ENCODE measurements around the gene GOLM1.
"Not testable (repeated sequence)": the region's sequence is repeated elsewhere in the genome, so short reads cannot be mapped to it uniquely, and the experiment has no call there.

GOLM1 gene

DNA sequence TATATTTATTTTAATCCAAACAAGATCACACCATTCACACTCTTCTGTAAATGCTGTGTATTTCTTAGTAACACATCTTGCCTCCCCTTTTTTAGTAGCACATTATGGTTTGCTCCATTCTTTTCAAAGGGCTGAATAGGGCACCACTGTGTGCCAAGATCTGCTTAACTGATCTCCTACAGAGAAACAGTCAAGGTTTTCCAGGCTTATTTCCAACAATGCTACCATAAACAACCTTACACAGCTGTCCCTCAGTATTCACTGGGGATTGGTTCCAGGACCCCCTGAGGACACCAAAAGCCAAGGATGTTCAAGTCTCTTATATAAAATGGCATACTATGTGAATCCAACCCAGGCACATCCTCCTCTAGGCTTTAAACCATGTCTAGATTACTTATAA lies 16.5 kb downstream of the GOLM1 start:
- DNase-seq (ENCODE audit: low read depth): no peak

DNA sequence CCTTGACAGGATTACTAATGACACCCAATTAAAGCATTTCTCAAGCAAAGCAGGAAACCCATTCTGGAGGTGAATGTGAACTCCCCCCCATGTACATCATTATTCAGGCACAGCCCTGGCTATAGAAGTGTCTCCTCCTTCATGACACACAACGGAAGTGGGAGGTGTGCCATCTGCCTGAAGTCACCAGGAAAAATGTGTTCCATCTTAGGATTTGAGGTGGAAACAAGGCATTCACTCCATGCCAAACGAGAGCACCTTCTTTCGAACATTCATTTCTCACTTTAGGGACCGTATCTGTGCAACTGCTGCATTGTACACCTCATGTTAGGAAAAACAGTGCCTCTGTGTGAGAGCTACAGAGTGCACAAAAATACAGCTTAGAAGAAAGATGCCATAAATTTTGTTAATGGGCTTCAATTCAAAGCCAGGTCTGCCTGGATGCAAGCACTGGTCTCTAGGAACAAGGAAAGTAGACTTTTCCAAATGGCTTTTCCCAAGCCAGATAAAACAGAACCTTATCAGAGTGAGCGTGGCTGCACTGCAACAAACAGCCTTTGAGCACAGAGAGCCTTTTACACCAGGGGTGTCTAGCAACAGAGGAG lies 19.4 kb downstream of the GOLM1 start:
- no peak for DNase-seq (ENCODE audit: low read depth)

DNA sequence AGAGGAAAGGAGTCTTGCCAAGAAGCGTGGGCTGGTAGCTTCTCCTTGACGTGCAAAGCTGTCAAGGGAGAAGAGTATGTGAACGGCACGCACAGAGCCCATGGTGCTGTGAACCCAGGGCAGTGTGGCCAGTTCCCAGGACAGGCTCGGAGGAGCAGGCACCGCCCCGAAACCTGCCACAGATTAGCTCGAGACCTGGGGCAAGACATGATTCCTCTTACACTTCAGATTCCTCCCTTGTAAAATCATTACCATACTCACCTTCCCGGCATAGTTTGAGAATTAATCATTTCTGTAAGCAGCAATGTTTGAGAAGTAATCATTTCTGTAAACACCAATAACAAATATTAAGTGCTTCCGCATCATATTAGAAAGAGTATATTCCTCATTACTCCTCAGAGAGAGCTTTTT lies 19.9 kb downstream of the GOLM1 start:
- no peak for DNase-seq (ENCODE audit: low read depth)

DNA sequence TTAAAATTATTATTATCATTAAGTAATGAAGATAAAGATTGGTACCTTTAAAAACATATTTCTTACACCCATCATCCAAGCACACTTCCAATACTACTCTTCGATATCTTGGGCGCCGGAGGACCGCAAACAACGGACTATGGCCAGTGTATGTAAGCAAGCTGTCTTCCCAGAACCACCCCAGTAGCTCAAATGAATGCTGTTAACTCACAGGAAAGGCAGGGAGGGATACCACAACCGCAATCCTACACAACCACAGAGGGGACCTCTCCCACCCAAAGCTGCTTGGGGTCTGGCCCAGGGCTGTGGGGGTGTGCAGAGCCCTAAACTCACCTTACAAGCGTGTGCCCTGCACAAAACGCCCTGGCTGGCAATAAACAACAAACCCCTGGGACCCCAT lies 20.6 kb downstream of the GOLM1 start:
- no peak for DNase-seq (ENCODE audit: low read depth)

DNA sequence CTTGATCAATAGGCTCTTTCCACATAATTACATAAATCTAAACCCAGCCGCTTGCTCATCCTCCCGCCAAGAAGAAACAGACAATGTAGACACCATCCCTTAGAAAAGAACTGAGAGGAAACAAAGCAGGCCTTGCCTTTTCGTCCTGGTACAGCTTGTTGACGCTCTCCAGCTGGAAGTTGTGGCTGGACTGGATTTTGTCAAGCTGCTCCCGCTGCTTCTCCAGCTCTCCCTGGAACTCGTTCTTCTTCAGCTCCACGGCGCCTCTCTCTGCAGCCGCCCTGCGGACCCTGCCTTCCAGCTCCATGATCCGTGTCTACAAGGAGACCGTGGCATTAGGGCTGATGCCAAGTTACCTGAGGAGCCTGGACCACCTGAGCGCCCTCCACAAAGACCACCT lies 22.1 kb downstream of the GOLM1 start:
- DNase-seq (ENCODE audit: low read depth): no peak

DNA sequence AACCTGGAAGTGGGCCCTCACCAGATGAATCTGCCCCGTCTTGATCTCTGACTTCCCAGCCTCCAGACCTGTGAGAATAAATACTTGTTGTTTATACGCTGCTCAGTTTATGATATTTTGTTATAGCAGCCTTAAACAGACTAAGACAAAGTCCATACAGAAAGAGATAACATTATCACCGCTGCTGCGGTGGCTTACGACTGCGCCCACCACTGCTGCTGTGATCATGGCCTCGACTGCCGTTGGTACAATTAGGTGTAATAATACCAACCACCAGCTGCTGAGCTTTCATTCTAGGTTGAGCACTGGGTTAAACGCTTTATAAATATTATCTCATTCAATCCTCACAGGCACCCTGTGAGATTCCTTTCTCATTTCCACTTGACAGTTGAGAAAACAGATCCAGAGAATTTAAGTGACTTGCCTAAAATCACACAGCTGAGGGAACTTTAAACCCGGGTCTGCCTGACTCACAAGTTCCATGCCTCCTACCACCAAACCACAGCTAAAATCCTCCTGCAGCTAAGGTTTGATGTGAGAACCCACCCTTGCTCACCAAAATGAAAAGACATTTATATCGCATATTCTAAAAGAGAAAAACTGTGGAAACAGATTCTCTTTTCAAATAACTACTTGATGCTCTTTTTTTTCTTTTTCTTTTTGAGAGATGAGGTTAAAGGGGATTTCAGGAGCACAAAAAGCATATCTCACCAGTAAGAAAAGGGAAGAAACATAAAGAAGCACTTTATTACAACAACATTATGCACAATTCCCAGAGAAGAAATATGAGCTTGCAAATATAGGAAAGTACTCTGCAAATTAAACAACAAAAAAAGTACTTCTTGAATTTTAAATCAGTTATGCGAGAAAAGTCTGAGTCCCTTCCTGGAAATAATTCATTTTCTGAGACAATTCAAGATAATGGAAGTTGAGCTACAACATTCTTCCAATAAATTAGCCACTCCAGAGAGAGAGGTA lies 23.9 kb downstream of the GOLM1 start:
- DNase-seq (ENCODE audit: low read depth): no peak

DNA sequence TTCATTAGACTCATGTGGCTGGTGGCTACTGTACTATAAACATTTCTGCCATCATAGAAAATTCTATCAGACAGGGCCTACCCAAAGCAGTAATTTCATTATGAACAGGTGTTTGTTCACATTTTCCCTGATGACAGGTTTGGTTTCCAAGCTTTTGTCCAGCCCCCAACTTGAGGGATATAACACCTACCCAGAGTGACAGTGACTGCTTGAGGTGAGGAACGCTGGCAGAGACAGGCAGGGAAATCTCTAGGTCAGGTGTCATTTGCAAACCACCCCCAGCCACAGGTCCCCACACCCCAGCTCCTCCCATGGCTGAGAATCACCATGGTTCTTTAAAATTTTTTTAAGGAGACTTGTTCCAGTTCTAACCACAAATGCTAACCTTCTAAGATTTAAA lies 25.5 kb downstream of the GOLM1 start:
- DNase-seq (ENCODE audit: low read depth): no peak

DNA sequence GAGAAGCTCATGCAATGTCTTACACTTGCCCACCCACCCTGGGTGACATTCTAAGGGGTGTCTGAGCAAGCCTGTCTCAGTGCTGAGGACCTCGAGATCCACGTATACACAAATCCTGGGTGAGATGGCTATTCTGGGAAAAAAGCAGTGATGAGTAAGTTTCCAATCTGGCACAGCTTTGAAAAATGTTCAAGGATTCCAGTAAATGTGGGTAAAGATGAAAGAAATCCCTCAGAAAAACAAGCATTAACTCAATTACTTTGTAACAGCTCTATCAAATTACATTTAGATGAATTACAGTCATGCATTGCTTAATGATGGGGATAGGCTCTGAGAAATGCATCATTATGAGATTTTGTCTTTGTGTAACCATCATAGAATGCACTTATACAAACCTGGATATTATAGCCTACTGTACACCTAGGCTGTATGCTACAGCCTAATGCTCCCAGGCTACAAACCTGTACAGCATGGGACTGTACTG lies 26.9 kb downstream of the GOLM1 start:
- DNase-seq (ENCODE audit: low read depth): no peak

DNA sequence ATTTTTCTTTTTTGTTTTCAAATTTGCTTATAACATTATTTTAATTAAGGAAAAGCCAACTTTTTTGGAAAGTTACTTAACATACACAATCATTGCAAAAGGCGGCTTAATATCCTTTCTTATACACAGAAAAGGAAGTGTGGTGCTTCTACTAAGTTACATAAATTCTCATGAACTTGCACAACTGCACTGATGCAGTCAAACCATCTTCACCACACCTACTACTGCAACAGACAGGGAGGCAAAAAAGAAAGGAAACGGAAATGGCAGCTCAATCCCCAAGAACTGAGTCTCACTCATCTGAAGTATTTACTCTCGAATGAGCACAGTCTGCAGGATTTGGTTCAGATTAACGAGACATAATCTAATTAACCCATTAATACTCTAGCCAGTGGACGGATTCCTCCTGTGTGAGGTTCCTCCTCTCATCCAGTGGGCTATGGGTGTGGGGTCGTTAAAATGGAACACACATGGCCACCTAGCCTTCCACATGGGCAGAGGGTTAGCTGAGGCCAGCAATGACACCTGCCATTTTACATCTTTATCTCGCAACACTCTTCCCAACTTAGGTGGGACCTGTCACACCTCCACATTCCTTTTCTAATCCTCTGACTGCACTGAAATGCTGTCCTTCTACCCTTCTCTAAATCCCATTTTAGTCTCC lies 30.0 kb downstream of the GOLM1 start:
- no peak for DNase-seq (ENCODE audit: low read depth)

DNA sequence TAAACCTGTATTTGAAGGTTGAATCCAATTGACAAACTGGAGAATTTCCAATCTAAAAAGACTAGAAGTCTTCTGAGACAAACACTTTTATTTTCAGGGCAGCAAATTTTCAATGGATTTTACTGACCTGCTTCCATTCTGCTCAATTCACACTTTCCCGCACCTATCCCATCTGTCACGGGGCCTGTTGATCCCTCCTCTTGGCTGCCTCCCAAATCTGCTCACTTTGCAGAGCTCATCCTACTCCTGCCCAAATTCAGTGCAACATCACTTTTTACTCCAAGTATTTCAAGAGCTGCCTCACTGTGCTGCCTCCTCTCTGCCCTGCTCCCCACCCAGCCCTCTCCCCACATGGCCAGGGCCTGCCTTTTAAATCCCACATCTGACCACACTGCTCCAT lies 35.1 kb downstream of the GOLM1 start:
- DNase-seq (ENCODE audit: low read depth): no peak

DNA sequence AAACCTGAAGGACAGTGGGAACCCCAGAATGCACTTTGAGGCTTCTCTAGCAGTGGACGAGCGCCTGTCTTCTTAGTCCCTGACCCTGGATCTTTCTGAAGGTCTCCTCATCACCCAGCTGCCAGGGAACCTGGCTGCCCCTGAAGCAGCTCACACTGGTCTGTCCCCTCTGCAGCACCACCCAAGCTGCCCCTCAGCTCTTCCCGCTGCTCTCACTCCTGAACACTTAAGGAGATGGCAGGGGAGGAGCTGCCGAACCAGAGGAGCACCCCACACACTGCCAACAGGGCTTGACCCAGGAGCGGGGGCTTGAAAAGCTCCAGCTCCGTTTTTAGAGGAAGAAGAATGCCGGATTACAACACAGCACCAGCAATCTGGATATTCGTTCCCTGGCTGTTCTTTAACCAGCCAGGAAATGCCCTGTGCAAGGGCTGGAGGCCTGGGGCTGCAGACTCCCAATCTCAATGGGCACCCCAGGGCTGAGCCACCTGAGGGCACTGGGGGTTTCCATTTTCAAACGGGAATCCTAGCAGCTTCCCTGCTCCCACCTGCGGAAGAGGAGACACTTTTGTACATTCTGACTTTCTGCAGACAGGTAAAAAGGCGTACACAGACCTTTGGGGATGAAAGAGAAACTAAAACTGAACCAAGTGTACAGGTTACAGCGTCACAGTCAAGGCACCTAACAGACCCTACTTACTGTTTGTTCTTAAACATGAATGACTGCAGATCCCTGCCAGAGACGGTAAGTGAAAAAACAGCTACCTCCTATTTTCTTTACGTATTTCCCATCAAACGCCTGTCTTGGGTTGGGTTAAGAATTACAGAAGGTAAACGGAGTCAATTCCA lies 36.3 kb downstream of the GOLM1 start:
- no peak for DNase-seq (ENCODE audit: low read depth)

DNA sequence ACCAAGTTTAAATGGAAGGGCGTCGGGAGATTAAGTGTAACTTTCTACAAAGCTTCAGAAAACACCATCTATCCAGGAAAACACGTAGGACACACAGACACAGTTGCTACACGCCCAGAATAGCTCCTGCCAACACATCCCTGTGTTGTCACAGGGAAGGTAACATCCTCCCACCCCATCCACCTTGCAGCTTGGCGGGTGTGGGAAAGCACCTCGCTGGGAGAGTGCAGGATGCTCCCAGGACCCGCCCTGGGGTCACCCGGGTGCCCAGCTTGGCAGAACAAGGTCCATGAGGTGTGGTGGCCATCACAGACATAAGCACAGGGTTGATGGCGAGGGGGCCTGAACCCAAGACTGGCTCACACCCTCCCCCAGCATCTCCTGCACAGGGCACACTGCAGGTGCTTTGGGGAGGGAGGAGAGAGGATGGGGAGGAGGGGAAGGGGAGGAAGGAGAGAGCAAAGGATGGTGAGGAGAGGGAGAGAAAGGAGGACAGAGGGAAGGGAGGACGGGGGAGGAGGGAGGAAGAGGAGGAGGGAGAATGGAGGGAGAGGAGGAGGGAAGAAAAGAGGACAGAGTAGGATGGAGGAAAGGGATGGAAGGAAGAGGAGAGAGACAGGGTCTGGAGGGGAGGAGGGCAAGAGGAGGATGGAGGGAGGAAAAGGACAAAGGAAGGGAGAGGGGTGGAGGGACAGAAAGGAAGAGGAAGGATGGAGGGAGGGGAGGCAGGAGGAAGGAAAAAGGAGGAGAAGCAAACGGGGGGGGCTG lies 37.2 kb downstream of the GOLM1 start:
- no peak for DNase-seq (ENCODE audit: low read depth)

DNA sequence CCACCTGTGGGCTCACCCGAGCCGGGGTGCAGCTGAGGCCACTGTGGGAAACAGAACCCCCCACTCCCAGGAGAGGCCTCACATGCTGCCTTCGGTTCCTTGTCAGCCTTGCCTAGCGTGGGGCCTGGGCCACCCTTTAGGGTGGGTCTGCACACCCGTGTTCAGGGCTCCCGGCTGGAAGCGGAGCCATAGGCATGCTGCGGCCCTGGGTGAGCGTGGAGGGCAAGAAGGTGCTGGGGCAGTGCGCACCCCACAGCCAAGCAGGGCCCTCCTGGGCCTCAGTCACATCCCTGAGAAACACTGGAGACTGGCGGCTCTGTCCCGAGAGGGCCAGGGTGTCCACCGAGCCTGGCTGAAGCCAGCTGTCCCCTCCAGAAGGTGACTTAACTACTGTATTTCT lies 41.9 kb downstream of the GOLM1 start:
- DNase-seq (ENCODE audit: low read depth): no peak

DNA sequence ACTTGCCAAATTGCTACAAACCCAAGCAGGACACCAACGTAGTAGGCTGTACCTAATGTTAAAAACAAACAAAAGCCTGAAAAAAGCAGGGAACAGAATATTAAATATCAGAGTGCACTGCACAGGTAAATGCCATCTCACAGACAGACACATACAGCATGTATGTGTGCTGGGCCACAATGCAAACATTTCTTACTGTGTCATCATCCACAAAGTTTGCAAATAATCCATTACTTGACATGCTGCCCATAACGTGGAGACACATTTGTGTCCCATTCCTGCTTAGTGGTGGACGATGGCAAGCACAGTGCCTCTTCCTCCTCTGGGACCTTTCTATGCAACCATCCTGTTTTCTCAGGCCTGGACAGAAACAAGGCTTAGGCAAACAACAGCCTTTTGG lies 44.7 kb downstream of the GOLM1 start:
- no peak for DNase-seq (ENCODE audit: low read depth)

DNA sequence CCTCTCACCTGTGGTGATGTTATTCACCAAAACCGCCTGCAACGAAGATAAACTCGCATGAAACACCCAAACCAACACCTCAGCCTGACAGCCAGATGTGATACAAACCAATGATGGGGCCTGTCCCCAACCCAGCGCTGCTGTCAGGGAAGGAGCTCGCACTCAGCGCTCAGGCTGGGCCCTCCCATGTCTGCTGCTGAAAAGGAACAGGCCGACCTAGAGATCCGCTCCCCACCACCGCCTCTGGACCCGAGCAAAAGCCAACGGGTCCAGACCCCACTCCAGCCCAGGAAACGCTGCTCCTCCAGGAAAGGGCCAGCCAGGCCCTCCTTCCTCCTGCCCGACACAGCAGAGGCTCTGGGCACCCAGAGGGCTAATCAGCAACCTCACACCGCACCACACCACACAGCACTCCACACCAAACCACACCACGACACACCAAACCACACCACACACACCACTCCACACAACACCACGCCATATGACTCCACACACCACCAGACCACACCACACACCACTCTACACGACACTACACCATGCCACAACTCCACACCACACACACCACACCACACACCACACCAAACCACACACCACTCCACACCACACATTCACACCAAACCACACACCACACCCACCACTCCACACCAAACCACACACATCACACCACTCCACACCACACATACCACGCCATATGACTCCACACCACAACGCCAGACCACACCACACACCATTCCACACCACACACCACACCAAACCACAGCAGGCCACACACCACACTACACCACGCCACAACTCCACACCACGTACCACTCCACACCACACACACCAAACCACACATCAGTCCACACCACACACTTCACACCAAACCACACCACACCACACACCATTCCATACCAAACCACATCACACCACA lies 46.5 kb downstream of the GOLM1 start:
- no peak for DNase-seq (ENCODE audit: low read depth)

DNA sequence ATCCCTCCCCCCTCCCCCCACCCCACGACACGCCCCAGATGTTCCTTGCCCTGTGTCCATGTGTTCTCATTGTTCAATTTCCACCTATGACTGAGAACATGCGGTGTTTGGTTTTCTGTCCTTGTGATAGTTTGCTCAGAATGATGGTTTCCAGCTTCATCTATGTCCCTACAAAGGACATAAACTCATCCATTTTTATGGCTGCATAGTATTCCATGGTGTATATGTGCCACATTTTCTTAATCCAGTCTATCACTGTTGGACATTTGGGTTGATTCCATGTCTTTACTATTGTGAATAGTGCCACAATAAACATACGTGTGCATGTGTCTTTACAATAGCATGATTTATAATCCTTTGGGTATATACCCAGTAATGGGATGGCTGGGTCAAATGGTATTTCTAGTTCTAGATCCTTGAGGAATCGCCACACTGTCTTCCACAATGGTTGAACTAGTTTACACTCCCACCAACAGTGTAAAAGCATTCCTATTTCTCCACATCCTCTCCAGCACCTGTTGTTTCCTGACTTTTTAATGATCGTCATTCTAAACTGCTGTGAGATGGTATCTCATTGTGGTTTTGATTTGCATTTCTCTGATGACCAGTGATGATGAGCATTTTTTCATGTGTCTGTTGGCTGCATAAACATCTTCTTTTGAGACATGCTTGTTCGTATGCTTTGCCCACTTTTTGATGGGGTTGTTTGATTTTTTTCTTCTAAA lies 51.2 kb downstream of the GOLM1 start:
- not testable (repeated sequence) for DNase-seq (ENCODE audit: low read depth)

DNA sequence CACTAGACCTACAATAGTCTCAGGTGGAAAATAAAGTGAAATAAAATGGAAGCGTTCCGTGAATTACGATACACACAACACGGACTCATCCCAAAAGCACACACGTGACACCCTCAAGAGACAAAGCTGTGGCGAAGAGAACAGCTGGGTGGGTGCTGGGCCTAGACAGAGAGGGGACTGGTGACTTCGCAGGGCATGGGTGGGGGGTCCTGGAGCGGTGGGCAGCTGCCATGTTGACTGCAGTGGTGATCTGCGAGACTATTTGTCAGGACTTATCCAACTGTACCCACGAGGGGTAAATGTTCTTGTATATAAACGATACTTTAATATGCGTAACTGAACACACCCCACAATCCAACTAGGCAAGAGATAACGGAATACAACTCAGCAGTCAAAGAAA lies 52.0 kb downstream of the GOLM1 start:
- no peak for DNase-seq (ENCODE audit: low read depth)

DNA sequence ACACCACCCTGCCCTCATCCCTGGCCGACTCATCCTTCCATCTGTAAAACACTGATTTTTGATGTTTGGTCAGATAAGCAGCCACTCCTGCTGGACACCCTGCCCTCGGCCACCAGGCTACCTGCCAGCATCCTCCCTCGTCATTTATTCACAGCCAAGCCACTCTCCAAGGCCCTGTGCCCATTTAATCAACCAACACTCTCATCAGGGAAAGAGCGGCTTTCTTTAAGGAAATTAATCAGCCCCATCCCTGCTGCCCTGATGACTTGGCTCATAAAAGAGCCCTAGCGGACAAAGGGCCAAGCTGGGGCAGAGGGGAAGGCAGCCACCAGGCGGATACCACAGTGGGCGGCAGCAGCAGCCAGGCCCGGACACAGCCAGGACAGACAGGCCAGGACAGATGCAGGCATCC lies 52.4 kb downstream of the GOLM1 start:
- no peak for DNase-seq (ENCODE audit: low read depth)

DNA sequence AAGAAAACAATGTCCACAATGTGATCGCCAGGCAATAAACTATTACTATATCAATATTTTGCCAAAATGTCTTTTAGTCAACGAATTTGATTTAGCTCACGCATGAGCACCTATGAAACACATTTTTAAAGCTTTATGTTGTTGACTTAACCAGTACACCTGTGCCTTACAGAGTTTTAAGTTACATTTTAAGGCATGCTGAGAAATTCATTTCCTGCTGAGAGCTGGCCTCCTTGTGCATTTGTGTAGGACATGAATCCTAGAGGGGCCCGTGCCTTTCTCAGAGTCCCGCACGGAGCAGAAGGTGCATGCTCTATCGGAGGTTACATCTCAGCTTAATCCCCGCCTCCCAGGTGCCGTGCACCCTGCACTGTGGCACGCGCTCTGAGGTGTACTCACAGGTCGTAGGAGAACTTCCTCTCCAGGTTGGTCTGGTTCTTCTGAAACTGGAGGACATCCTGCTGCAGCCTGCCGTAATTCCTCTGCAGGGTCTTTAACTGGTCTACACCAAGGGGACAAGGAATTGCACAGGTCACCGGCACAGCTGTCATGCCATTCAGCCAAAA lies 53.2 kb downstream of the GOLM1 start:
- DNase-seq (ENCODE audit: low read depth): no peak

All from HS-5 (cell line).